Measurements from ENCODE around the gene NPAS3.

GRCh38 chr14:32950584-32950983 is 11.9 kb downstream of the NPAS3 start:
- TF ChIP-seq, protein P1, sequence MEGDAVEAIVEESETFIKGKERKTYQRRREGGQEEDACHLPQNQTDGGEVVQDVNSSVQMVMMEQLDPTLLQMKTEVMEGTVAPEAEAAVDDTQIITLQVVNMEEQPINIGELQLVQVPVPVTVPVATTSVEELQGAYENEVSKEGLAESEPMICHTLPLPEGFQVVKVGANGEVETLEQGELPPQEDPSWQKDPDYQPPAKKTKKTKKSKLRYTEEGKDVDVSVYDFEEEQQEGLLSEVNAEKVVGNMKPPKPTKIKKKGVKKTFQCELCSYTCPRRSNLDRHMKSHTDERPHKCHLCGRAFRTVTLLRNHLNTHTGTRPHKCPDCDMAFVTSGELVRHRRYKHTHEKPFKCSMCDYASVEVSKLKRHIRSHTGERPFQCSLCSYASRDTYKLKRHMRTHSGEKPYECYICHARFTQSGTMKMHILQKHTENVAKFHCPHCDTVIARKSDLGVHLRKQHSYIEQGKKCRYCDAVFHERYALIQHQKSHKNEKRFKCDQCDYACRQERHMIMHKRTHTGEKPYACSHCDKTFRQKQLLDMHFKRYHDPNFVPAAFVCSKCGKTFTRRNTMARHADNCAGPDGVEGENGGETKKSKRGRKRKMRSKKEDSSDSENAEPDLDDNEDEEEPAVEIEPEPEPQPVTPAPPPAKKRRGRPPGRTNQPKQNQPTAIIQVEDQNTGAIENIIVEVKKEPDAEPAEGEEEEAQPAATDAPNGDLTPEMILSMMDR (IDR thresholded peaks at IDR 0.05): no peak
- TF ChIP-seq EZH2 (IDR thresholded peaks at IDR 0.05): no peak
